NCI-H526 (cell line): ENCODE measurements around the gene STK16.

Experiments used
- DNase-seq, 2 experiments: peaks; one replicate each; lab custom pipeline; 2025; lab: John Stamatoyannopoulos, UW

STK16 gene

DNA sequence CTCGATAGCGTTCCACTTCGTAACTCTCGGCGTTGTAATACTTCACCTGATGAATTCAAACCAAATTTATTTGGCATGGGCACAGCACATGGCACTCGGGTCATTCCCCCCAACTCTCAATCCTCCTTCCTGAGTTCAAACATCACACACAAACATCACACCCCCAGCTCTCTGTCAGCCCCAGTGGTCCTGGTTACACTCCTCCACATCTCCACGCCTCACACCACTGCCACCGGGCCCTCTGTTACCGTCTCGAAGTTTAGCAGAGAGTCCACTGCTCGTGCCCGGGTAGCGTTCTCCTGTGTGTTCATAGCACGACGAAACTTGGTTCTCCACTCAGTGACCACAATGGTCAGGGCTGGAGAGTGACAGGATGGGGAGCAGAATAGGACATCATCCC lies 31.1 kb upstream of the STK16 start:
- no peak for DNase-seq

DNA sequence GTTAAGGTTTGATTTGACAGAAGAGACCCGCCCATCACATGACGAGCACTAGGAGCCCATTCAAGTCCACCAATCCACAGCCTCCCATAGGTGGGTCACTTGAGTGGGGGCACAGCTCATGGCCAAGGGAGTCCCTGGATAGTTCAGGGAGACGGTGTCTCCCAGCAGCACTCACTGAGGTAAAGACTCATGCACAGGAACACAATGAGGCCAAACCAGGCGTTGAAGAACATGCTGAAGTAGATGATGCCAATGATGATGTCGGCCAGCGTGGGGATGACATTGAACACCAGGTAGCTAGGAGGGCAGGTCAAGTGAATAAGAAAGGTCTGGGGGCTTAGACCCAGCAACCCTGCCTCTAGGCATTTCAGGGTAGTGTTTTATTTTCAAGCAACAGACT lies 30.5 kb upstream of the STK16 start:
- DNase-seq = no peak

DNA sequence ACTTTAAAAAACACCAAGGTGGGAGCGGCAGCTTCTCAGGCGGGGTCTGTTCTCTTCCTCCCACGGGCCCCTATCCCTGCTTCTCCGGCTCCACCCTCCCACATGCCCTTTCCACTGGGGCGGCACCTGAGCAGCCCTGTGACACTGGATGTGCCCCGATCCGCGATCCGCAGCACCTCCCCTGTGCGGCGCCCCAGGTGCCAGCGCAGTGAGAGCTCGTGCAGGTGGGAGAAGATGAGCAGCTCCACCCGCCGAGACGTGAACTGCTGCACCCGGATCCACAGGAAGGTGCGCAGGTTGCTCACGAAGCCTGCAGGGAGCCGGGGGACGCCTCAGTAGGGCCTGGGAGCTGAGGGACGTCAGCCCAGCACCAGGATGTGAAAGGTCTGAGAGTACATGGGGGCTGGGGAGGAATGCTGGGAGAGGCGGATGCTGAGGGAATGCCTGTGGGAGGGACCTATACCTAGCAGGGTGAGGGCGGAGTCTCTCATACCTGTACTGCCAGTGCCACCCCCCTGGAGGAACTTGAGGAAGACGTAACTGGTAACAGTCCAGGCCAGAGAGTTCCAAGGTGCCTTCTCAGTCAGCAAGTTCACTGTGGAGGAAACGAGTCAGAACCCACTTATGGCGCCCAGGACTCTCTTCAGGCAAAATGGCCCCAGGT lies 29.3 kb upstream of the STK16 start:
- DNase-seq = no peak

DNA sequence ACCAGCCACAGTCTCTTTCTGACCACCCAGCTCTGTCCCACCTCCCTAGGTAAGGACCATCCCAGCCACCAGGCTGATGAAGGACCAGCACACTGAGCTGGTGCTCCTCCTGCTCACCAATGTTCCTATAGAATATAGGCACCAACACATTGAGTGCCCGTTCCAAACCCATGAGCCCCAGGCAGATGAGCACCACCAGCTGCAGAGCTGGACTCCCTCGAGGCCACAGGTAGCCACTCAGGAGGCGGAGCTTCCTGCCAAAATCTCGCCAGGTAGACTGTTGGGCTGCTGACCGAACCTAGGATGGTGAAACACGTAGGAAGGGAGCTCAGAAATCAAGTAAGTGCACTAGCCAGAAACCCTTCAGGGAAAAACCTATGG lies 28.8 kb upstream of the STK16 start:
- no peak for DNase-seq

GRCh38 chr2:219218217-219218731 lies 27.0 kb upstream of the STK16 start:
- DNase-seq = peak; percentile 66 to 78

DNA sequence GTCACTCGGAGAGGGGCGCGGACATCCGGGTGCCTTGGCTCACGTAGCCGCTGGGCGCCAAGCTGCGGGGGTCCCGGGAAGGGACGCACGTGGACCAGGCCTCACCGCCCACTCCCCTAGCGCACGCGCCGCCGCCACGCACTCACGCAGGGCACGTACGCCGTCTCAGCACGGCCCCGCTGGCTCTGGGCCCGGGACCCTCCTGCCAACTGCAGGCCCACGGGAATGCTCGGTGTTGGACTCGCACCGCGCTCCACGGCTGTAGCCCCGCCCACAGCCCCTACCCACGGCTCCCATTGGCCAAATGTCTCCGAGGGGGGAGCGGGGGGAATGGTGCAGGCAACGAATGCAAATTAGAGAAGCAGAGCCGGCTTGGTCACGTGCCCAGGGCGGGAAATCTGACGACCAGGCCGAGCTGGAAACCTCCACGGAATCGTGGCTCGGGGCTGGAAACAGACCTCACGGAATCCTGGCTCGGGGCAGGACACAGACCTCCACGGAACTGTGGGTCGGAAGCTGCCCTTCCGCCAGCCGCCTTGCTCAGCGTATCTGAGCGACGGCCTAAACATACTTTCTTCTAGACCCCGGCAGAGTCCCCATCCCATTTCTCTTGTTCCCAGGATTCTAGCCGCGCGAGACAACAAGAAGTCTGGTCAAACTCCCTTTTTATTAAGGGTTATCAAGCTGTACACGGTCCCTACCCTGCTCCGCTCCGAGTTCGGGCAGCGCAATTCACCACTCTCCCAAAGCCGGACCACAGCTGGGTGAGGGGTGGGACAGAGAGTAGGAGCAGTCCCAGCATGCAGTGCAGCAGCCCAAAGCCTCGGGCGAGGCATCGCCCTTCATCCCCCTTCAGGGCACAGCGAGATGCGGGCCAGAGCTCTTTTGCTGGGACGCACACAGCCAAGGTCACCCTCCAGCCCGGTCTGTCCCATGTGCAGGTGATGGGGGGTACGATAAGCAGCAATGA lies 26.3 kb upstream of the STK16 start, which contains the start of gene ABCB6:
Gene ABCB6 (minus strand): TSS at position 227 of the 970 bp plus-strand sequence. CDS start 285 bp downstream, outside the sequence.
- peak; percentile 92 to 98 for DNase-seq

GRCh38 chr2:219219784-219220532 lies 25.3 kb upstream of the STK16 start:
- DNase-seq = no peak

DNA sequence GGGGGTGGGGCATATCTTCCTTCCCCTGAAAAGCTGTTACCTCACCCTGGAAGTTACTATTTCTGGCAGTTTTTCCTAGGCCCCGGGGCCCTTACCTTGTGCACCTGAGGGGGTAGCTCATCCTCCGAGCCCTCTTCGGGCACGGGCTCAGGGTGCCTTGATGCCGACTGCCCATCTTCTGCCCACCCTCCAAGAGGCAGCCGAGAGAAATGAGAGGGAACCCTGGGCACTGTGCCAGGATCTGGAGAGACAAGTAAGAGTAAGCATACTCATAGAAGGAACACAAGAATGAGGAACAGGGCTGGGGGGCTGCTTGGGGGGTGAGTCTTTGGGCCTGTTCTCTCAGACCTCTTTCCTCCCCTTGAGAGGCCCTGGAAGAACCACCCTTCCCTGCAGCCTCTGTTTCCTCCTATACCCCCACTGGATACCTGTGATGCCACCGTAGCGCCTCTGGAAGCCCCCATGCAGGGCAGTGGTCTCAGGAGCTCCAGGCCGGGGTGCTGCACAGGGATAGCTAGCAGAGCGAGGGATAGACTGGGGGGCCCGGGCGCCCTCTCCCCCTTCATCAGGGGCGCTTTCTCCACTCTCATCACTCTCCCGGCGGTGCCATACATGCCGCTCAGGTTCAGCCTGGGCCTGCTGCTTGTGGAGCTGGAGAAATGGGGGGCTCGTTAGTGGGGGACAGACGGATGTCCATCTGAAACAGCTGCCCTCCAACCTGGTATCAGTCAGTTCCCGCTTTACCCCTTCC lies 24.5 kb upstream of the STK16 start:
- DNase-seq = no peak

- DNase-seq = no peak
Observed at GRCh38 chr2:219221957-219222518, 23.2 kb upstream of the STK16 start.

DNA sequence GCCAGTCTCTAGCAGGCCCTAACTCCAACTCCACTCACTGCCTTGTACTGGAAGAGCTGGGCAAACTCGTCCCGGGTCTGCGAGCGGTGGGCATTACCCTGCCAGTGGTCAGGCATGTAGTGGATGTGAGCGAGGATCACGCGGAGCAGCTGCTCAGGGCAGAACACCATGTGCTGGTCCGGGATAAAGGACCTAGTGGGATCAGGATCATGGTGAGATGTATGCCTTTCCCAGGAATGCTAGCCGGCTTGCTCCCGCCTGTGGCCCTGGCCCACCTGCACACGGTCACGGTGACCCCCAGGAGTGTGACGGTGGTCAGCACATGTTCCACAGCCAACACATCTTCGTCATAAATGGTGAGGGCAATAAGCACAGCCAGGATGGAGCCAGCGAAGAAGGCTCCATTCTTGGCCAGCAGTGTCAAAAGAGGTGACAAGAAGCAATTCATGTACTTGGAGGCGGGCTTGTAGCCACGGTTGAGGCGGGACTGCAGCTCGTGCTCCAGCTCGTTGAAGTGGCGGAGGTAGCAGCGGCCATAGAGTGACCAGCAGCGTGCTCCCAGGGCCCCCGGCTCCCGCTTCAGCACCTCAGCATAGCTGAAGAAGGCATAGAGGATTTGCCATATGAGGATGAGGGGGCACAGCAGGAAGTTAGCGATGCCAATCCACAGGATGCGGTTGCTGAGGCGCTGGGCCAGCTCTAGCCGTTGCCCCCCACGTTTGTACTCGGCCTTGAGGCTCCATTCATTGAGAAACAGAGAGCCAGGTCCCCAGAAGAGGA lies 21.3 kb upstream of the STK16 start:
- no peak for DNase-seq

- DNase-seq = no peak
Observed at GRCh38 chr2:219225350-219225749, 19.9 kb upstream of the STK16 start.

DNA sequence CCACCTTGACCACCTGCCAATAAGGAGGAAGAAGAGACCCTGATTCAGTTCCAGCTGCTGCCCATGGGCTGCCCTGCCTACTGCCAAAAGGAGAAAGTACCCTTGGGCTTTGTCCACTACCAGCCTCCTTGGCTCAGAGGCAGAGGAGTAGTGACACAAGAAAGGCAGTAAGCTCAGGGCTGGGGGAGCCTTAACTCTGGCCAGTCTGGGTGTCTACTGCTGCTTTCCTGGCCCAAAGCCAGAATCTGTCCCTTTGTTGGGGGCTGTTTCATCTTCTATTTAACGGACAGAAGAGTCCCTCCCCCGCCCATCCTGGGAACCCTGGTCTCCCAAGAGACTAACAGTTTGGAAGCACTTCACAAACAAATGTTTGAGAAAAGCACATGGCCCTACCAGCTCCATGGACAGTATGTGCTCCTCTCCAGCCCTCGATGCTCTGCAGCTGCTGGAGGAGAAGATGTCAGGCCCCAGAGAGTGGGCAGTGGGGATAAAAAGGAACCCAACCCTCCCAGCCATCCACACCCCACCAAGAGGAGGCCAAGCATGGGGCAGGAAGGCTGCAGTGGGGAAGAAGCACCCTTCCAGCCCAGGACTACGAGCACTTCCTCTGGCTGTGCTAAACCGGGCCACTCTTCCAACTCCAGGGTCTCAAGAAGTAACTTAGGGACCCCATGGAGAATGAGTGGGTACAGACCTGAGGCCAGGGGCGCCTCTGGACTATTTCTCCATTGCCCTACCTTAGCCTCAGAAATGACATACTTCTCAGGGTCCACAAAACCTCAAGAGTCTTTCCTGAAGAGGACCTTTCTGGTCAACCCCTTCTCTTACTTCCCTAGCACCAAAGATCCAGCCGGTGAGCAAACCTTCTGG lies 17.0 kb upstream of the STK16 start:
- no peak for DNase-seq

DNA sequence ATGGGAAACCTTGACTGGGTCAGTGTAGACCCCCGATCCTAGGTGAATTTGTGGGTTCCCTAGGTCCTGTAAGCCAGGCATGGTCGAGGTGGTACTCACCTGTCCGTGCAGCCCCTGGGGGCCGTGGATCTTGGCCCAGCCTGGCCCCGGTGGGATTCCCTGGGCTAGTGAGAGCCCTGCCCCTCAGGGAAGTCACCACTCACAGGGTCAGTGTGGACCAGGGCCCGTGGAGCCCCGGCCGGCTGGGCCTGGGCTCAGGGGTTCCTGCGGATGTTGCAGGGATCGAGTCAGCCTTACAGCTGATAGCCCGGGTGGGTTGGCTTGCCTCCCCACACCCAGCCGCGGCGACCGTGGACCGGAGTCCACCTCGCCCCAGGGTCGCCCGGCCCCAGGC lies 16.4 kb upstream of the STK16 start:
- DNase-seq = no peak

GRCh38 chr2:219229305-219230058 lies 15.8 kb upstream of the STK16 start, which contains the start of the genes ANKZF1 and ATG9A:
Gene ANKZF1, plus strand, starts transcription at chr2:219229806. Its CDS starts 452 bp downstream, at chr2:219230258.
Gene ATG9A, minus strand, starts transcription at chr2:219229636. Its CDS starts 1,612 bp downstream, at chr2:219228024.
- DNase-seq = peak; percentile 98 to 99

GRCh38 chr2:219230059-219230540 lies 15.2 kb upstream of the STK16 start:
- peak in 1 of 2 experiments; percentile 55 for DNase-seq

- DNase-seq = no peak
Observed at GRCh38 chr2:219234331-219234730, 10.9 kb upstream of the STK16 start.

DNA sequence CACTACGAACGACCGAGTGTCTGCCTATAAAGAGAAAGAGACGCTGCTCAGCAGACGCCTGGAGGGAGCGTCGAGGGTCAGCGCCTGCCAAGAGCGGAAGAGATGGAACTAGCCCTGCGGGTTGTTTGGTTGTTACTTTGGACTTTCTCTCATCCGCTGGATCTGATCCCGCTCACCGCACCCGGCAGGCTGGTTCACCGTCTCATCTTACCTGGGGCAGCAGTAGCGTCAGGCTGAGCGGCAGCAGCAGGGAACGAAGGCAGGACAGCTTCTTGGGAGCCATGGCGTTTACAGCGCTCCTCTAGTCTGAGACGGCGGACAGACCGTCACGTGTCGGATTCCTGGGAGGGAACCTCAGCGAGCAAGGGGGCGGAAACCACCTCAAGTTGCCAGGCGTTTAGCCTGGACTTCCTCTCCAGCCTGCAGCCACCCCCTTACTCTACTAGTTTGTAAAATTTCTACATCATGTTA lies 2.0 kb upstream of the STK16 start:
- no peak for DNase-seq

GRCh38 chr2:219244789-219245147 lies 511 bp upstream of the STK16 start:
- no peak for DNase-seq
